ENCODE measurements around the gene TEX2.
"Not testable (repeated sequence)": the region's sequence is repeated elsewhere in the genome, so short reads cannot be mapped to it uniquely, and the experiment has no call there.

TEX2 gene

DNA sequence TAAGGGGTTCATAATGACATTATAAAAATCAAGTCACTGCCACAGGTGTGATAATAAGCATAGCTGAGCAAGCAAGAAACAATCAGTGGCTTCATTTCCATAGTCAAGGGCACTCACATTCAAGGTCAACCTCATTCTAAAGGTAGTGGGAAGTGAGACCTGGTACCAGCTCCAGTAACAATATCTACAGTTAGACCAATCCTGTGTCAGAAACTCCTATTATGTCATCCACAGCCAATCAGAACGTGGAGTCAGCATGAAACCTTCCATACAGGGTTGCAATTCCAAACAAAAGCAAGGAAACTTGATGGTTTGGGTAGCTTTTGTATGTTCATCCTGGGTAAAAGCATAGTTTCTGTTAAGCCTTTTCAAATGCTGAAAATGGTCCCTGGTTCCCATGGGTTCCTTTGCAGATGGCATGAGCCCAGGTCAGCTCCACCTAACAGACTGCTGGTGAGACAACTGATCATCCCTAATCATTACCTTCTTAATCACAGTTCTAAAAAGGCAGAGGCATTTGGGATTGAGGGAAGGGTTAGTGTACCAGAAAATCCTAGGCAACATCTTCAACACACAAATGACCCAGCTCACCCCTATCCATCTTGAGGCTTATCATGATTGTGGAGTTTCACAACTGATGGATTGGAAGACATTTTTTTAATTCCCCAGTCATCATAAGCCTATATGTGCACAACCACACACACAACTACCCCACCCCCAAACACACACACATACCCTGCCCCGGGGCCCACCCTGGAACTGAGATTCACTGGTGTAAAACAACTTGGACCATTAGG lies 30.4 kb downstream of the TEX2 start:
- no peak for DNase-seq

DNA sequence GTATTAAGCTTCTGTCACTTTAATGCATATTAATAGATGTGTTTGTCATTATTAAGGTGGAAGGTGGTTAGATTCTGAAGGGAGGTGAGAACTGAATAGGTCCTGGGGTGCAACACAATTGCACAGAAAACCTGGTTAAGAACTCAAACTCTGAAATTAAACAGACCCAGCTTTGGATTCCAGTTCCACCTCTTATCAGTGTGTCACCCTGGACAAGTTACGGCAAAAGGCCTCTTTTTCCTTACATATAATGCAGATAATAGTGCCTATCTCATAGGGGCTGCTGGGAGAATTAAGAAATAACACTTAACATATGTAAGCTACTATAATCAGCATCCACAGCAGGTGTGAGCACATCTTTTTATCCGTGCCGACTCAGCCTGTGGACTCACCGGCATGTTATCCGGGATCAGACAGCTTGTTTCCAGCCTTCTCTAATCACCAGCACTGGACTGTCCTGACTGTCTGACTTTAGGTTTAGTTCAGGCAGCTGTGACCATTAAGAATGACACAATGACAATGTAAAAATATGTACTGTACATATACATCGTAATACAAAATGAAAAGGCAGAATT lies 31.4 kb downstream of the TEX2 start:
- no peak for DNase-seq

DNA sequence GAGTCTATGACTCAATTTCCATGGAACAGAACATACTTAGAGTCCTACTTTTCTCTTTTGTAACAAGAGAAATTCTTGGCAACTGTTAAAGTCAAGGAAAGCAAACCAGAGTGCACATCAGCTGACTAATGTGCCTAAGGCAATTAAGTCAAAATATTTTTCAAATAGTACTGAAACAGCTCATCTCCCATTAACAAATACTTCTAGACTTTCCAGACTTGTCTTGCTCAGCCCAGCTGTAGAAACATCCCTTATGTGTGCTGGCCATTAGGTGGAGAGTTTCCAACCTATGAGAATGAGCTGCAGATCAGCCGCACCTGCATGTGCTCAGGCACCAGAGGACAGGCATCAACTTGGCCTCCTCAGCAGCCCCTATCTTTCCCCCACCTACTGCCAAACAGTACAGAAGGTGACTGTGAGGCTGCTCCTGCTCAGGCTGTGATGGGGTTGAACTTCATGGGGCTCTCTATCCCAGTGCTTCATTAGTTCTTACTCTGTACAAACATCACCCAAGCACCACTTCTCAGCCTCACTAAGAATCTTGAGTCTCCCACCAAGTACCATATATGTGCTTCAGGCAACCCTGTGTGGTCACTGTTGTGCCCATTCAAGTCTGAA lies 32.2 kb downstream of the TEX2 start:
- DNase-seq: no peak

DNA sequence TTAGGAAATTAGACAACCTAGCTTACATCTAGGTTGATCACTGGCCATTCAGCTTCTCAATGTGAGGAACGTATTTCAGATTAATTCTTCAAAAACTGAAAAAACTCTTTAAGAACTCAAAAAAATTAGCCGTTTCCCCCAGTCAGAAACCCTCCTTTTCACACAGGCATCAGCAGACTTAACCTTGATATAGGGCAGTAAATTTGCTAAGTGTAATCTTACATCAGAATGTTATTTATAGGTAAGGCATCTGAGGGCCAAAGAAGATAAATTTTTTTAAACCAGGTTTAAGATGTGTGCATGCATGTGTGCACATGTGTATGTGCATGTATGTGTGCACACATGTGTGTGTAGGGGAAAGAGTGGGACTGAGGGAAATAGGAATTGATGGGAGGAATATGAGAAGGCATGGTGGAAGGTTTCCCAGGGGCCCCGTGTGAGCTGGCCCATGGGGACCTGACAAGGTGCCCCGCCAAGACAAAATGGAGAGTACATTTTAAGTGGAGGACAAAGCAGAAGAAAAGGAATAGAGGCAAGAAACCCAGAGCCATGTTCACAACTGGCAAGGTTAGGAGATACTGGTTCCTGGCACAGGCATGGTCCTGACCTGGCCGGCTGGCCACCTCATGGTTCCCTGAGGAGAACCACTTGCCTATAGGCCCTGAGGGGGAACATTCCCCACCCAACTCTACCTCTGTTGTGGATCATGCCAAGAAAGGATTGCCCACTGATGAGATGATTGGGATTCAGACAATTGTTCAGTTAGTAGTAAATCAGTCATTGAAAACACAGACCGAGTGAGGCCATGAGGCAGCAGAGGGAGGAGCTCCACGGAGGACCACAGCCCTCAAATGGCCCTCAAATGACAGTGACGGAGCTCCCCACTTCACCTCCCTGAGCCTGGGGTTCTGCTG lies 33.0 kb downstream of the TEX2 start:
- DNase-seq: no peak

DNA sequence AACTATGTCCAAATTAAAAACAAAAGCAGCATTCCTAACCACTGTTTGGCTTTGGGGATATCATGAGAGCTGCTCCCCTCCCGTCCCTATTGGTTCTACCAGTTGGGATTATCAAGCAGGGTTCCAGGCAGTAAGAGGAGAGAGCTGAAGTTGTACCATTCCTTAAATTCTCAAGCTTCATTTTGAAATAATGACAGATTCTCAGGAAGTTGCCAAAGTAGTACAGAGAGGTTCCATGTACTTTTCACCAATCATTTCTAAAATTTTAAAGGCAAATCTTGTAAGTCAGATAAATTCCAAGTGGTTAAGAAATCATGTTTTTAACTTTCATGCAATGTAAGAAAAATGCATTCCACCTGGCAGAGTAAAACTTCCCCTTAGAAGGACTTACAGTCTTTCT lies 36.9 kb downstream of the TEX2 start:
- DNase-seq: no peak

DNA sequence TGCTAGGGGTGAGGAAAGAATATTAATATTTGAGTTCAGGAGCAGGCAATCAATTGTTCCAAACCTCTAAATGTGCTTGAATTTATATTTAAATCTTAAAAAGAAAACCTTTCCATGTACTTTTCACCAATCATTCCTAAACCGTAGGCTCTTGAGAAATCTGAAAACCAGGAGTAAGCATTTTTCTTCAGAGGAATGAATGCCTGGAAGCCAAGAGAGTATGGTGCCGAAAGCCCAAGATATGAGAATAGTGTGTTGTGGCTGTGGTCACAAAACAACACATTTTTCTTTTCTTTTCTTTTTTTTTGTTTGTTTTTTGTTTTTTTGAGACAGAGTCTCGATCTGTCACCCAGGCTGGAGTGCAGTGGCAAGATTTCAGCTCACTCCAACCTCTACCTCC lies 37.6 kb downstream of the TEX2 start:
- DNase-seq: no peak

DNA sequence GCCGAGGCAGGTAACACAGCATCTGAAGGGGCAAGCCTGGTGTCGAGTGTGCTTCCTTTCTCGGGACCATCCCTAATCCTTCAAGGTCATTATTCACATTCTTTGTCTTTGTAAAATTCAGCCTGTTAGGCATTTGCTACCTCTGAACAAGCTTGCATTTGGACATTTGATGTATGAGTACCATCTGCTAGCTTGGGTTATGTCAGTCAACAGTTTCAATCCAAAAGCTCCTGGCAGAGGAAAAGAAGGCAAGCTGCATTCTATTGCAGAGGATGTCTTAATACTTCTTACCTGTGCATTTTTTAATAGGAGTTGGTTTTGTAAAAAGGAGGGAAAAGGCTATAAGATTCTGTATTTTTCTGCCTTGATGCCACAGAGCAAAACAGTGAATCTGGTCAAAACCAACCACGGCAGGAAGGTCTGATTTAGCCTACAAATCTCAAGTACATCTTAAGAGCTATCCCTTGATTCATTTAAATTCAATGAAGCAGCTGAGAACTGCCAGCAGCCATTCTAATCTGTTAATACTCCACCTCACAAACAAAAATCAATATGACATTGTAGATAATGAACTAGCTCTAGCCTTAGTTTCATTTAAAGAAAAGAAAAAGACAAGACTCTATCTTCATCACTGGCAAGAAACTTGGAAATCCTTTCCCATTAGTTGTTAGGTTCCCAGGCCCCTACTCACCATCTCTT lies 39.0 kb downstream of the TEX2 start:
- DNase-seq: no peak

DNA sequence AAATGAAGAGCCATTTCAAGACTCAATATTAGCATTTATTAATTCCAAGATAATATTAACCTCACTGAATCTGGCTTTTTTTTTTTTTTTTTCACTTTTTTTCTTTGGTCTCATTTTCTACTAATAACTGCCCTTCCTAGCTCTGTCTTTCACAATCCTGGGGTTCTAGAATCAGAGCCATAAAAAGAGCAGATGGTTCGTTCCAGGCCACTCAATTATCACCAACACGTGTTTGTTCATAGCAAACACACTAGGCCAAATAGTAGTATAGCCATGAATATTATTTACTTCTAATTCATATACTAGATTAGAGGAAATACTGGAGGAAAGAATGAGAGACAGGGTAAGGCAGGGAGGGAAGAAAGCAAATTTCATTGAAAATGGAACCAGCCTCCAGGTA lies 39.8 kb downstream of the TEX2 start:
- no peak for DNase-seq

DNA sequence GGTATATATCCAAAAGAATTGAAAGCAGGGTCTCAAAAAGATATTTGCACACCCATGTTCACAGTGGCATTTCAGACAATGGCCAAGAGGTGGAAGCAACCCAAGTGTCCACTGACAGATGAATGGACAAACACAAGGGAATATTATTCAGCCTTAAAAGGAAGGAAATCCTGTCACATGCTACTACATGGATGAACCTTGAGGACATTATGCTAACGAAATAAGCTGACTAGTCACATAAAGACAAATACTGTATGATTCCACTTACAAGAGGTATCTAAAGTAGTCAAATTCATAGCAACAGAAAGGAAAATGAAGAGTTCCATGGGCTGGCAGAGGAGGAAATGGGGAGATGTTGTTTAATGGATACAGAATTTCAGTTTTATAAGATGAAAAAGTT lies 41.4 kb downstream of the TEX2 start:
- no peak for DNase-seq

DNA sequence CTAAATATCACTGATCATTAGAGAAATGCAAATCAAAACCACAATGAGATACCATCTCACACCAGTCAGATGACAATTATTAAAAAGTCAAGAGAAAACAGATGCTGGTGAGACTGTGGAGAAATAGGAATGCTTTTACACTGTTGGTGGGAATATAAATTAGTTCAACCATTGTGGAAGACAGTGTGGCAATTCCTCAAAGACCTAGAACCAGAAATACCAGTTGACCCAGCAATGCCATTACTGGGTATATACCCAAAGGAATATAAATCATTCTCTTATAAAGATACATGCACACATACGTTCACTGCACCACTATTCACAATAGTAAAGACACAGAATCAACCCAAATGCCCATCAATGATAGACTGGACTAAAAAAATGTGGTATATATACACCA lies 42.5 kb downstream of the TEX2 start:
- not testable (repeated sequence) for DNase-seq

DNA sequence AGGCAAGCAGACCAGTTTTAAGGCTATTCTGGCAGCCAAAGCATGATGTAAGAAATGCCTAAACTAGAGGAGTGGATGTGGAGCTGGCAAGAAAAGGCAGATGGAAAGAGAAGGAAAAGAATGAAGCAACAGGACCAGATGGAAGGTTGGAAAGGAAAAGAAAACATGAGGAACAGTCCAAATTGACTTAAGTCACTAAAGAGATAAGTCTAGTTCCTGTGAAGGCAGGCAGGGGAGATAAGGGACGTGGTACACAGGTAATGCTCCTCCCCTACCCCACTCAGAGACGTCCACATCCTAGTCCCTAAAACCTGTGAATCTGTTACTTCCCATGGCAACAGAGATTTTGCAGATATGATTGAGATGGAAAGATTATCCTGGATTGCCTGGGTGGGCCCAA lies 43.5 kb downstream of the TEX2 start:
- no peak for DNase-seq

DNA sequence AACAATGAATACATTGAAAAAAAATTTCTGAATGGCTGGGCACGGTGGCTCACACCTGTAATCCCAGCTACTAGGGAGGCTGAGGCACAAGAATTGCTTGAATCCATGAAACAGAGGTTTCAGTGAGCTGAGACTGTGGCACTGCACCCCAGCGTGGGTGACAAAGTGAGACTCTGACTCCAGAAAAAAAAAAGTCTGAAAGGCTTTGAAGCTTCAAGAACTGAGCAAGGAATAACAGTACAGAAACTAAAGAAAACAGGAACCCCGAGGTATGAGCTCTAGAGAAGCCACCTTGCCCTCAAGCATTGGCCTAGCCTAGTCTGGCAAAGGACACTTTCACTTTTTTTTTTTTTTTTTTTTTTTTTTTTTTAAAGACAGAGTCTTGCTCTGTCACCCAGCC lies 45.0 kb downstream of the TEX2 start:
- DNase-seq: no peak

DNA sequence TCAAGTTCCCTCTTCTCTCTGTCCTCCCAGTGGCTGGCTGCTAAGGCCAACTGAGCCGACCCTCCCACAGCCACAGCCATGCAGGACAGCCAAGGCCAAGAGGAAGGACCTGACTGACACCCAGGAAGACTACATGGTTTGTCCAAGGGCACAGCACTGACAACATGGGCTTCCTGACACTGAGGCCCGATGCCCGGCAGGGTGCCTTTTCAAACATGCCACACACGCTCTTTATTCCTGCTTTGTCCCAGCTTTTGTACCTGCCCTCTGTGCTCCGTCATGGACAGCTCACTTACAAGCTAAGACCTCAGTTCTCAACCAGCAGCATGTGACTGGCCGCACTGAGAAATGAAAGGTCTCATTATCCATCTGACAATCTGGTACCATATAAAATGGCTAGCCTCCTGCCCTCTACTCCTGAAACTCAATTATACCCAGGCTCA lies 45.8 kb downstream of the TEX2 start:
- DNase-seq: no peak

DNA sequence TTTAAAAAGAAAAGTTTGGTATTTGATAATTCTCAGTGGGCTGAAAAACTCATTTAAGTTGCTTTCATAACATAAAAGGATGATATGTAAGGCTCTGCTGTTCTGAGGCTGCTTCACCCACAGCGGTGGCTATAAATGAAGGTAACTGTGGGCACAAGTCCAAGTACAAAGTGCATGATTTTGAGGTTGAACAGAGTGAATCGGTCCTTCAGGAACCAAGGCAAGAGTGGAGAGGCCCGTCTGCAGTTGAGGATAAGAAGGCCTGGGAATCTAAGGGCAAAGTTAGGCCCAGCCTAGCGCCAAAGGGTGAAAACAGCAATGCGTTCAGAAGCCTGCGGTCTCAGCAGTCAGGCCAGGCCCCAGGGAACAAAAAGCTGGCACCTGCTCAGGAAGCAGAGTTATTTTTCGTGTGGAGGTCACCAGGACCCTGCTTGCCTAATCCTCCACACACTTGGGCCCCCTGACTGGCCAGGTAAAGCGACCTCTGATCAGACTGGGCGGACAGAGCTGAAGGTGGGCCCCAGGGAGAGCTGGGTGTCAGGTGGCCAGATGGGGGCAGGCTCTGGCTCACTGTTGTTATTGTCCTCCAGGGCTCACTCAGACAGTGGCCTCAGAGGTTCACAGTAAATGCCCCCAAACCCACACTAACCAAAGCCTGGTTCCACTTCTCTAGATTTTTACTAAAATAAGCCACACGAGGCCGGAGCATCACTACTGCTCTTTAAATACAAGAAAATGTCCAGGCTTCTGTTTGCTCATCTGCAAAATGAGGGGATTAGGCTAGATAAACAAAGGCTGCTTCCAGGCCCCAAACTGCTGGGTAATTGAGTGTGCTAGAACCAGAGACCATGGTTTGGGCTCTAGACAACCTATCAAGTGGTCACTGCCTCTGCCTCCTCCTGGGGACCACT lies 46.5 kb downstream of the TEX2 start:
- DNase-seq: no peak

DNA sequence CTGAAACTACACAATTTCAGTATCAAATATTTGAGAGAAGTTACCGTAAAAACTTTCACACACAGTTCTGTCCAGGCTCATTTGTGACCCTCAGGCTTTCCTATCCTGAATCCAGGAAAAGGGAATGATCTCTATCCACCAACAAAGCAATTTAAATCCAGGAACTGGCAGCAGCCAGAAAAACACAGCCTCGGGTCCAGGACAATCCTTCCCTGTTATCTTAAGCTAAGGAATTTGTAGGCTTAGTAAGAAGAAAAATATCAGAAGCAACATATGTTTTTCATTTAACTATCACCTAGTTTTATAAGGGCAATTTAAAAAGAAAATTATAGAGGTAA lies 47.1 kb downstream of the TEX2 start:
- no peak for DNase-seq

DNA sequence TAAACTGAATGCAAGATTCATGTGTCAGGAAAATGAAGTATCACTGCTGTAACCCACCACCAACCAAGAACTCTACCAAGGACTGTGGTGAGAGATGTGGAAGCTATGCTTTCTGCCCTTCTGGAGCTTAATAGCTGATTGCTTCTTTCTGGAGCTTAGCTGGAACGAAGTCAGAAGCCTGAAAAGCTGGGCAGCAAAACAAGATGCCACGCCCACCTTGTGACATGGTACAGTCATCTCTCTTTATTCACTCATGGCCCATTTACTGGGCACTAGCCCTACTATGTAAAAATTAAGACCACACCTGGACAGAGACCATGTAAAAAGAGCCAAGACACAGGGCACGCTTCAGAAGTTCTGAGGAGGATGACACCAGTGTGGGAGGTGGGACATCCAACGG lies 48.1 kb downstream of the TEX2 start:
- DNase-seq: no peak

DNA sequence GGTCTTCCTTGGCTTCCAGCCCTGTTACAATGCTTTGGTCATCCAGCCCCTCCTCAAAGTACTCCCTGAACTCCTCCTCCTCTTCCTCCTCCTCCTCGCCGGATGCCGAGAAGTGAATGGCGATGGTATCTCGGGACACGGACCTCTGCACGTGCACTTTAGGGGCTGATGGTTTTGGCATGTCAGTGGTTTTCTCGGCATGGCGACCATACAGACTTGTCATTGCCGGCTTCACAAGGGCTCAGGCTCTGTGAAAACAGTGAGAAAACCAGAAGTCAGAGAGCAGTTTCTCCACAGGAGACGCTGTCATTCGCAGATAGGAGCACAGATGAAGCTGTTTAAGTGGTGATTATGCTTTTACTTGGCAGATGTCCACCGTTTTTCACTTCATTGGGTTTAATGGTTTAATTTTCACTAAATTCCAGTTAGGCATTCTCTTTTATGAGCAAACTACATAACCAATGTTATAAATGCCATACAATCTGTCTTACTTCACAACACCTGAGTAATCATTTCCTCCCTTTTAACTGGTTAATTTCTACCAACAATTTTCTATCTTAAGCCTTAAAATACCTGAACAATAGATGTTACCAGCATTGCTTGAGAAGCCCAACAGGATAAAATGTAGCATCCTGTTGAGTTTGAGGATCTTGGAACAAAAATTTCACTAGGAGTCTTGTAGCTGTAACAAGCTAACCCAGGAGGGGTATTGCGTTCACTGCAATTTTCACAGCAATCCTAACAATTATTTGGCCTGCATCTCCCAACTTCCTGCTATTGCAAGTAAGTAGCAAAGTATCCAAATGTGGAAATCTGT lies 48.9 kb downstream of the TEX2 start:
- no peak for DNase-seq

DNA sequence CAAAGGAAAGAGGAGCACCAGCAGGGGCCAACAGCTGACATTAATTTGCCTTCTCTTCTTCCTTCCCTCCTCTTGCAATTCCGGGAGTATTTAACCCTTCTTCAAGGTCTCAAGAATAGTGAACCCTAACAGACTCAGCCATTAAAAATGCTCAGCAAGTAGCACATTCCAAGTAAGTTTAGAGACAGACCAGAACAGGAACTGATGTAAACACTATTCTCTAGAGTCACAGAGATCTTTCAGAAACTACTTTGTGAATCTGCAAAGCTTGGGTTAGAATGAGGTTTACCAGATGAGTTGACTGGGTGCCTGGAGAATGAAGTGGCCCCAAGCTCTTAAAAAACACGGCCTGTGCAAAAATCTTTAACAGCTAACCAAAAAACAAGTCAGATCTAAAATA lies 50.9 kb downstream of the TEX2 start:
- no peak for DNase-seq

DNA sequence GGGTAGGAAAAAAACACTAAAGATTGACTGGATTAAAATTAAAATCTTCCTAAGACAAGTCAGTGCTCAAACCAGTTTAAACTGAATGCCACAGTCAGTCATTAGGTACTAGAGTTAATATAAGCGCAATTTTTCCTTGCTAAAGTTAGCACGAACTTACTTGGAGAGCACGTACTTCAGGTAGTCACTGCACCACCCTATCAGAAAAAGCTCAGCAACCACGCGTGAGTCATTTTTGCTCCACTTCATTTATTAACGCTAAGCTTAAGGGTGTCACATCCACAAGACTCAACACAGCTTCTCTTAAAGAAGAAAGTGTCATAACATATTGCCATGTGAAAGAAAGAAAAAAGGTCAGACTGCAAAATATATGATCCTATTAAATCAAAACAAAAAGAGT lies 53.1 kb downstream of the TEX2 start:
- DNase-seq: no peak

DNA sequence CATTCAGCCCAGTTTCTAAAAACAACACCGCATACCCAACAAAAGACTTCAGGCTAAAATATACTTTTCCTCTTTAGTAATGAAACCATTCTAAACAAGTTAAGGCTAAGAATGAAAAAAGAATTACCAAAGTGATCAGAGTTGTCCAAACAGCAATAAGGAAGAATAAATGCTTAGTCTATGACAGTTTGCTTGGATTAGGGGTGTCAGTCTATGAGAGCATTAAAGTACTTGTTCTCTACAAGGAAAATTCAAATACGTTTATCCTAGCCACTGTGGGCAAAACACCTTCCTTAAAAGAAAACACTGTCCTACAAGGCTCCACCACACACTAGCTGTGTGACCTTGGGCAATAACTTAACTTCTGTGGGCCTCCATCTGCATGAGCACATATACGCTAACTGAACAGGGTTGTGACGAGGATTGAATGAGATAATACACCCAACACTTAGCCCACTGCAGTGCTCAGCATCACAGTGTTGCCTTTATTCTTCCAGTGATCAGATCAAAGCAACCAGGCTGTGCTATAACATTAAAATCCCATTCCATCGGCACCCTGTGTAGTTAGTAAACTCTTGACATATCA lies 53.6 kb downstream of the TEX2 start:
- DNase-seq: no peak

All from central memory CD4-positive, alpha-beta T cell (primary cell).